CD4-positive, alpha-beta T cell treated with Interleukin-15 for 1 hour (primary cell): ENCODE measurements around the gene B4GALT1.
"Not testable (repeated sequence)": the region's sequence is repeated elsewhere in the genome, so short reads cannot be mapped to it uniquely, and the experiment has no call there.

Source experiments
- DNase-seq: peaks from one replicate; pipeline ENCODE4 v3.0.0-alpha.2; 2020

Gene B4GALT1

GRCh38 chr9:33097192-33097591 lies 69.9 kb downstream of the B4GALT1 start:
- no peak for DNase-seq

- DNase-seq = no peak
Observed at GRCh38 chr9:33092634-33093033, 74.5 kb downstream of the B4GALT1 start.

- DNase-seq = not testable (repeated sequence)
Observed at GRCh38 chr9:33085672-33086071, 81.5 kb downstream of the B4GALT1 start.

- no peak for DNase-seq
Observed at GRCh38 chr9:33082538-33083326, 84.4 kb downstream of the B4GALT1 start.

DNA sequence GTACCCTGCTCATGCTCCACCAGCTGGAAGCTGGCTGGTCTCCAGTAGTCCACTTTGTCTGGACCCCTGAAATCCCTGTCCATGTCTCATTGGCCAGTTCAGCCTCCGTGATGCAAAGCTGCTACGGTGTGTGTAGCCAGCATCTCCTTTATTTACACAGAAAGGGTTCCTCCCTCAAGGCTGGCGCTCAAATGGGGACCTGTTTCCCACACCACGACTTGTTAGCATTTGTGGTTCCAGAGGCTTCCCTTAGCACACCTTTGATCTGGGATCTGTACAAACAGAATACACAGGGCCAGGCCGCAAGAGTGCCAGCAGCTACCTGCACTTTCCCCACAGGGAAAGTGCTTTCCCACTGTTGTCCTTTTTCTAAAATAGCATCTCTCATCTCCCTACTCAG lies 85.0 kb downstream of the B4GALT1 start:
- DNase-seq = no peak

- DNase-seq = peak; percentile 72
Observed at GRCh38 chr9:33081128-33081851, 85.8 kb downstream of the B4GALT1 start.

GRCh38 chr9:33080534-33080933 lies 86.6 kb downstream of the B4GALT1 start:
- DNase-seq = no peak

DNA sequence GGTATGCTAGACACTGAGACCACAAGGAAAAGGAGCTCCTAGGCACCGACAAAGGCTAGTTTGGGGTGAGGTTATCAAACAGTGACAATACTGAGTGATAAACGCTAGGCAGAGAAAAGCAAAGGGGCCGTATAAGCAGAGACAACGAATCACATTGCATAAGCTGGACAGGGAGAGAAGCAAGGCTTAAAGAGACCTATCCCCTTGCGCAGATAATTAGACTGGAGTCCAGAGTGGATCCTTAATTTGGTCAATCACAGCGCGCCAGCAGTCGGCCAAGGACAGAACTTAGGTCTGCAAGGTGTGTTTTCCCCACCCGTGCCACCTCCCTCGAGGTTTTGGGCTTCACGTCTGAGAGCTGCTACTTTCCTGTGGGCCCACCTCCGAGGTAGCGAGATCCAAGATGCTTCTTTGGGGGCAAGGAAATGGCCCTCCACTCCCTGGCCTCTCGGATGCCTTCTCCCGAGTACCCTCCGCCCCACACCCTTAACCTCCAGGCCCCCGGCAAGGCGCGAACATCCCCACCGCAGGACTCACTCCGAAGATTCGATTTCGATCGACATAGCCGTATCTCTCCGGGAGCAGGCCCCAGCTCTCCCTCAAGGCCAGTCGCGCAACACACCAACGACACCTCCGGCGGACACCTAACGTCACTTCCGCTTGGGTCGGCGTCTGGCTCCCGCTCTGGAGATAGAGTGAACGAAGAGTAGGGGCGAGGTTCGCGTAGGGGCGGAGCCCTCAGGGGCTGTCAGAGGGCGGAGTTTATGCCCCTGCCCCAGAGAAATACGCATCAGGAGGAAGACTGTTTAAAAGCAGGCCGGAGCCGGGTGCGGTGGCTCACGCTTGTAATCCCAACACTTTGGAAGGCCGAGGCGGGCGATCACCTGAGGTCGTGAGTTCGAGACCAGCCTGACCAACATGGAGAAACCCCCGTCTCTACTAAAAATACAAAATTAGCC lies 90.8 kb downstream of the B4GALT1 start, which contains the start of gene SMU1:
SMU1 (minus strand) TSS at position 629 of the 959 bp plus-strand sequence; CDS start at position 563, 66 bp downstream.
- DNase-seq = peak; percentile 98

DNA sequence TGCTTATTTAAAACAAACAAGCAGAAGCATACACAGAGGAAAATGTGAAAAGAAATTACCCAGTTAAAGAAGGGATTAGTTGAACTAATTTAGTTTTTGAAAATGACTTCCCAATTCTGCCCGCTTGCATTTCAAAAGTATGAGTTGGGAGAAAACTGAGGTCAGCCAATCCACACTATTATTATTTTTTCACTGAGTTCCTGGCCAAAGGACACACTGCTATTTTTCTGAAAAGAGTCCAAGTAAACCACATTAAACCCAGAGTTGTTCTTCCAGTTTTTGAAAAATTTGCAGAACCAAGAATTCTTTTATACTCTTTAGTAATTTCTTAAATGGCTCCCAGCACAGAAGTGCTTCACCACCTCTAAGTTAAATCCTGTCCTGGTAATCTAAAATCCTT lies 98.1 kb downstream of the B4GALT1 start:
- DNase-seq = no peak

DNA sequence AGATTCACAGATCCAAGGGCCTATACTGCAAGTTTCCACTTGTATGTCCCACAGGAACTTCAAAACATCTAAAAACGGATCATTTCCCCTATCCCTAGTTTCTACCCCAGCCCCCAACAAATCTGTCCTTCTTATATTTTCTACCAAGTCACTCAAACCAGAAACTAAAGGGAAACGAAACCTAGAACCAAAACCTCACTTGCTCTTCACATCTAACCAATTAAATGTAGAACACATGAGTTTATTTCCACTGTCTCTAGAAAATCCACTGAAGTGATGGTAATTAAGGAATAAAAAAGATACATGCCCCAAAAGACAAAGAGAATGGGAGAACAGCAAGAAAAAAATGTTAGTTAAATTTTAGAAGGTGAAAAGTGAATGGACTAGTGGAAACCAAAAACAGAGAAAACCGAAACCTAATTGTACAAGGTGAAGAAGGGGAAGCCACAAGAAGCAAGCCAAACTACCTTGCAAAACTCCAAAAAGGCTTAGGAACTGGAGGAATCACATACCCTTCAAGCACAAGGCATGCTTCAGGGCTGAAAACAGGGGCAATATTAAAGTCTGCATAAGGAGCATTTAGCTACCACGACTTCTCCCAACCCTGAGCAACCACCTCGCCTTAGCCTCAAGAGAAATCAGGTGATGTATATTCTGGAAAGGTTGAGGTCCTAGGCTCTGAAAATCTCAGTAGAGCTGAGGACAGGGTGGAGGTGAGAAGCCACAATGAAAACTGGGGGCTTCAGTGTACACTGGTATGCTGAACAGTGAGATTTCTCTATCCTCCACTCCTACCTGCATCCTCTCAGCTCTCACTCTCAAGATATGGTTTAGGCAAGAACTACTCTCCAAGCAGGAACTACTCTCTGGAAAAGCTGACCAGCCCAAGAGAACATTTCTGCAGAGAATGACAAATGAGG lies 101.7 kb downstream of the B4GALT1 start:
- DNase-seq = no peak
